ENCODE data around the gene SHD.

SHD gene

DNA sequence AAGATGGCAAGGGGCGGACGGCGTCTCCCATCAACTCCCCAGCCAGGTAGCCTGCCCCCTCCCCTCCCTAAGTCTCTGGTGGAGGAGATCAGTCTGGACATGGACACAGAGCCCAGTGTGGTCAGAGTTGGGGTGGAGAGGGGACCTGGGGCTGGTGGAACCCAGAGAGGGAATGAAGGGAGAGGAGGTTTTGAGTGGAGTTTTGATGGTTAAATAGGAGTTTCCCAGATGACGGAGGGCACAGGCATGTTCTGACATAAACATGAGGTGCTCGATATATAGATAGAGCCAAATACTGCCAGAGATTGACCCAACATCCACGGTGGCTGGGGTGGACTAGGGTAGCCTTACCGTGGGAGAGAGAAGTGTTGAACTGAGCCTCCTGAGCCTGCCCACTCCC is 39.4 kb downstream of the SHD start:
- DNase-seq (ENCODE audit: low read depth) = no peak
- no peak overlapping the region for H3K4me3 ChIP-seq (ENCODE audit: low read depth, low read length)
- TF ChIP-seq, protein P1, sequence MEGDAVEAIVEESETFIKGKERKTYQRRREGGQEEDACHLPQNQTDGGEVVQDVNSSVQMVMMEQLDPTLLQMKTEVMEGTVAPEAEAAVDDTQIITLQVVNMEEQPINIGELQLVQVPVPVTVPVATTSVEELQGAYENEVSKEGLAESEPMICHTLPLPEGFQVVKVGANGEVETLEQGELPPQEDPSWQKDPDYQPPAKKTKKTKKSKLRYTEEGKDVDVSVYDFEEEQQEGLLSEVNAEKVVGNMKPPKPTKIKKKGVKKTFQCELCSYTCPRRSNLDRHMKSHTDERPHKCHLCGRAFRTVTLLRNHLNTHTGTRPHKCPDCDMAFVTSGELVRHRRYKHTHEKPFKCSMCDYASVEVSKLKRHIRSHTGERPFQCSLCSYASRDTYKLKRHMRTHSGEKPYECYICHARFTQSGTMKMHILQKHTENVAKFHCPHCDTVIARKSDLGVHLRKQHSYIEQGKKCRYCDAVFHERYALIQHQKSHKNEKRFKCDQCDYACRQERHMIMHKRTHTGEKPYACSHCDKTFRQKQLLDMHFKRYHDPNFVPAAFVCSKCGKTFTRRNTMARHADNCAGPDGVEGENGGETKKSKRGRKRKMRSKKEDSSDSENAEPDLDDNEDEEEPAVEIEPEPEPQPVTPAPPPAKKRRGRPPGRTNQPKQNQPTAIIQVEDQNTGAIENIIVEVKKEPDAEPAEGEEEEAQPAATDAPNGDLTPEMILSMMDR (IDR thresholded peaks at IDR 0.05; ENCODE audit: control insufficient read depth, extremely low read depth, insufficient read depth) = no peak

DNA sequence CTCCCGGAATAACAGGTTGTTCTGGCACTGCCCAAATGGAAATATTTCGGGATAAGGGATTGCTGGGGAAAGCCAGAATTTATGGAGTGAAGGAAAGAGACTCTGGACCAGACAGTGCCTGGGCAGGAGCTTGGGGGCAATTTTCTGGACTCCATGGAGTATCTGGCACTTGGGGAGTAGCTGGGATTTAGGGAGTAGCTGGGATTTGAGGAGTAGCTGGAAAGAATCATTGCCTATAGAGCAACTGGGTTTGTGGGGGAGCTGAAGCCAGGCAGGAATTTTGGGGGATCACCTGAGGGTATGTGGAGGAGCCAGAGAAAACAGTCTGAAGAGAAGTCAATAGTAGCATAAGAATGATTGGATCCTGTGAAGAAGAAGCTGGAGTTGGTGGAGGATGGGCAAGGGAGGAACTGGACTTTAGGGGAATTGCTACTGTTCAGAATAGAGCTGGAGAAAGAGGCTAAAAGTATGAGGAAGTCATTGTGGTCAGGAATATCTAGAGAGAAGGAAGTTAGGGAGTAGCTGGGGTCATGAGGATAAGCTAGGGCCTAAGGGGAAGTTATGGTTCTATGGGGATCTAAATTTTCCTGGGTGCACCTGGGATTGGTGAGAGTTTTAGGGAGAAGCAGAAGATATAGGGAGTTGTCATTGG is 40.1 kb downstream of the SHD start:
- H3K4me3 ChIP-seq (ENCODE audit: low read depth, low read length) = no peak overlapping the region
- DNase-seq (ENCODE audit: low read depth) = no peak
- TF ChIP-seq, protein P1 (IDR thresholded peaks at IDR 0.05; ENCODE audit: control insufficient read depth, extremely low read depth, insufficient read depth) = no peak

DNA sequence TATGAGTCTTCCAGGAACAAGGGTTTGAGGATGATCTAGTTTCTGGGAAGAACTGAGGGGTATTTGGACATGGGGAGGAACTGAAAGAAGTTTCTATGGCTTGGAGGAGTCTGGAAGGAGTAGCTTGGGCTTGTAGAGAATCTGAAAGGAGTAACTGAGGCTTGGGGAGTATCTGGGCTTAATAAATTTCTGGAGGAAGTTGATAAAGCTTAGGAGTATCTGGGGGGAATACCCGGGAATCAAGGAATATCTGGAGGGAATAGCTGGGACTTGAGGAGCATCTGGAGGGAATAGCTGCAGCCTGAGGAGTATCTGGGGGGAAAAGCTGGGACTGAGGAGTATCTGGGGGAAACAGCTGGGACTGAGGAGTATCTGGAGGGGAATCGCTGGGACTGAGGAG is 41.4 kb downstream of the SHD start:
- TF ChIP-seq, protein P1 (IDR thresholded peaks at IDR 0.05; ENCODE audit: control insufficient read depth, extremely low read depth, insufficient read depth) = no peak
- DNase-seq (ENCODE audit: low read depth) = no peak
- H3K4me3 ChIP-seq (ENCODE audit: low read depth, low read length) = no peak overlapping the region

DNA sequence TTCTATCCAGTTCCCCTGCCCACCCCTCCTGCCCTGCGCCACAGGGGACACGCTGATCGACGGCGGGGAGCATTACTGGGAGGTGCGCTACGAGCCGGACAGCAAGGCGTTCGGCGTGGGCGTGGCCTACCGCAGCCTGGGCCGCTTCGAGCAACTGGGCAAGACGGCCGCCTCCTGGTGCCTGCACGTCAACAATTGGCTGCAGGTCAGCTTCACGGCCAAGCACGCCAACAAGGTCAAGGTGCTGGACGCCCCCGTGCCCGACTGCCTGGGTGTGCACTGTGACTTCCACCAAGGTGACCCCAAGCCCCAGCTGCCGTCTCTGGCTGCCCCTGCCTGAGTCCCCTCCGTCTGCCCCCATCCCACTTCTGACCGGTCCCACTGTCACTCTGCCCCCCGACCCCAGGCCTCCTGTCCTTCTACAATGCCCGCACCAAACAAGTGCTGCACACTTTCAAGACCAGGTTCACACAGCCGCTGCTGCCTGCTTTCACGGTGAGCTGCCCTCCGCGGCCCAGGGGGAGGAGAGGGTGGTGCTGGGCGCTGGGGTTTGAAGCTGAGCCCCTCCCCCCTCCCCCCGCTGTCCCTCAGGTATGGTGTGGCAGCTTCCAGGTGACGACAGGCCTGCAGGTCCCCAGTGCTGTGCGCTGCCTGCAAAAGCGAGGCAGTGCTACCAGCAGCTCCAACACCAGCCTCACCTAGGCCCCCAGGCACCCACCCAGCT is 44.0 kb downstream of the SHD start:
- DNase-seq (ENCODE audit: low read depth) = no peak
- TF ChIP-seq, protein P1 (IDR thresholded peaks at IDR 0.05; ENCODE audit: control insufficient read depth, extremely low read depth, insufficient read depth) = no peak
- no peak overlapping the region for H3K4me3 ChIP-seq (ENCODE audit: low read depth, low read length)

DNA sequence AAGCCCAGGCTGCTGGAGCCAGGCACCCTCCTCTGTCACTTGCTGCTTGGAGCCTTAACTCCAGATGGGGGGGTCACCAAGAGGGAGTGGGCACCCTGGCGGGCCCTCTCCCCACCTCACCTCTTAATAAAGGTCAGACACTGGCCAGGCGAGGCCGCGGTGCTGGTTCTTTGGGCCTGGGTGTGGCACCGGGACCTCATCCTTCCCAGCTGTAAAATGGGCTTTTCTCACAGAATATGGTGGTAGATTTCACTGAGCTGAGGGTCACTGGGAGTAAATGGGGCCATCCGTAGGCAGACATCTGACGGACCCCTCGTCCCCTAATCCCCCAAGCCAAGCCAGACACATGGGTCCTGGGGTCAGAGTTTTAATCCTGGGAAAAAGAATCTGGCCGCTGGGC is 44.6 kb downstream of the SHD start:
- no peak for DNase-seq (ENCODE audit: low read depth)
- H3K4me3 ChIP-seq (ENCODE audit: low read depth, low read length) = no peak overlapping the region
- TF ChIP-seq, protein P1 (IDR thresholded peaks at IDR 0.05; ENCODE audit: control insufficient read depth, extremely low read depth, insufficient read depth) = no peak

DNA sequence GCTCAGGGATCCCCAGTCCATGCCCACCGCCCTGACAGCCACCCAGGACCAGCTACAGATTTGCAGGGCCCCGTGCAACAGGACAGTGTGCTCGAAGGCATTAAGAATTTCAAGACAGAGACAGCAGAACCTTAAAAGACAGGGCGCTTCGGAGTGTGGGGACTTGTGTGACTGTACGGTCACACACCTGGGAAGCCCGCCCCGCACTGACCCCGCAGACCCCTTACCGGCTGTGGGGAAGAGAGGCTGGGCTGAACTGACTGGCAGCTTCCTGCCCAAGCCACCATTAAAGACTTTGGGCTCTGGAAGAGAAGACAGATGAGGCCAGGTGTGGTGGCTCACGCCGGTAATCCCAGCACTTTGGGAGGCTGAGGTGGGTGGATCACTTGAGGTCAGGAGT is 45.2 kb downstream of the SHD start:
- no peak overlapping the region for H3K4me3 ChIP-seq (ENCODE audit: low read depth, low read length)
- no peak for DNase-seq (ENCODE audit: low read depth)
- TF ChIP-seq, protein P1 (IDR thresholded peaks at IDR 0.05; ENCODE audit: control insufficient read depth, extremely low read depth, insufficient read depth) = no peak

All from LNCaP clone FGC (cell line).